GM19099 (cell line): Measurements from ENCODE around the gene MTARC2.
A peak's percentile ranks its signal among the peaks of the same experiment; 100 is the strongest.

Experiments used
- POLR2A ChIP-seq: IDR thresholded peaks from 3 replicates; pipeline ENCODE4 v1.6.1; 2011; ENCODE audit warnings: low read depth; ENCODE audit not compliant: insufficient read length; ENCODE audit errors: extremely low read depth

The MTARC2 gene

DNA sequence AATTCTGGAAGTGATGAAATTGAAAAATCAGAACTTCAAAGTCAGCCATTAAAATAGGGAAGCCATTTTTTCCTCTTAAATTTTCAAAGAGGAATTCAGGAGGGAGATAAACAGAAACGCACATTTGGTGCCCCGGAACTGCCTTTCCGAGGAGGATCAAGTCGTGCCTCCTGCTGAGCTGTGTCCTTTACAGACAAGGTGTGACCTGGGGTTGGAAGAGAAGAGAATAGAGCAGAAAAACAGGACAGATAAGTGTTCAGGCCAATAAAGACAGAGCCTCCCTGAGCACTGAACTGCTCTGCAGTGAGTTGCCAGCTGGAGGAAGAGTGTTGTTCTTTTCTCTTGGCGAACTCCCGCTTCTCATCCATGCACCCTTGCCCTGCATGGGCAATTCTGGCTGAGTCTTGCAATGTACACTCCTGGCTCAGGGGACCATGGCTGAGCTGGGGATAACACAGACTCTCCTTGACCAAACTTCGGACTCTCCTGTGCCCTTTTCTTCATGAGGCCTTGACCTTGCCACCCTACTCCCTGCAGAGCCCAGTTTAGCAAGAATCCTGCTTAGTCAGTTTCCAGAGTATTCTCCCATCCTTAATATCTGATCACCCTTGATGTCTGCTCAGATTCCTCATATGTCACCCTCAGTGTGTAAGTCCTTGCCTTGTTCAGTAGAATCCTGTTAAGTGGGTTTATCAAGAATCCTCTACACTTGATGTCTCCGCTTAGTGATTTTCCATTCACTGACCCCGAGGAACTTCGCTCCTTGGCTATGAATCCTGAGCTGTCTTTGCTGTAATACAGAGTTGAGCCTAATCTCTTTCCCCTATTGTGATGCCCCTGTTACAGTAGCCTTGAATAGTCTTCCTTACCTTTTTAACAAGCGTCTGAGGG lies 37.3 kb downstream of the MTARC2 start:
- TF ChIP-seq POLR2A: no peak

DNA sequence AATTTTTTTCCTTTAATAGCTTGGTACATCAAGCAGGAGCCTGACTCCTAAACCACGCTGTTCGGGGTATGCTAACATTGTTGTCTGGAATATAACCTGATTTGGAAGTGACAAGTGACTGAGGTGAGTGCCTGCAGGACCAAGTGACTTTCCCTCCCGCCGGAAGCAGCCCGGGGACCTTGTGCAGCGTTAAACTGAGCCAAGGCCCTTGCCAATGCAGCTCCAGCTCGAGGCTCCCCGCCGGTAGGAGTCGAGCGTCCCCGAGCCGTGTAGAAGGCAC lies 37.9 kb downstream of the MTARC2 start:
- no peak for TF ChIP-seq POLR2A

DNA sequence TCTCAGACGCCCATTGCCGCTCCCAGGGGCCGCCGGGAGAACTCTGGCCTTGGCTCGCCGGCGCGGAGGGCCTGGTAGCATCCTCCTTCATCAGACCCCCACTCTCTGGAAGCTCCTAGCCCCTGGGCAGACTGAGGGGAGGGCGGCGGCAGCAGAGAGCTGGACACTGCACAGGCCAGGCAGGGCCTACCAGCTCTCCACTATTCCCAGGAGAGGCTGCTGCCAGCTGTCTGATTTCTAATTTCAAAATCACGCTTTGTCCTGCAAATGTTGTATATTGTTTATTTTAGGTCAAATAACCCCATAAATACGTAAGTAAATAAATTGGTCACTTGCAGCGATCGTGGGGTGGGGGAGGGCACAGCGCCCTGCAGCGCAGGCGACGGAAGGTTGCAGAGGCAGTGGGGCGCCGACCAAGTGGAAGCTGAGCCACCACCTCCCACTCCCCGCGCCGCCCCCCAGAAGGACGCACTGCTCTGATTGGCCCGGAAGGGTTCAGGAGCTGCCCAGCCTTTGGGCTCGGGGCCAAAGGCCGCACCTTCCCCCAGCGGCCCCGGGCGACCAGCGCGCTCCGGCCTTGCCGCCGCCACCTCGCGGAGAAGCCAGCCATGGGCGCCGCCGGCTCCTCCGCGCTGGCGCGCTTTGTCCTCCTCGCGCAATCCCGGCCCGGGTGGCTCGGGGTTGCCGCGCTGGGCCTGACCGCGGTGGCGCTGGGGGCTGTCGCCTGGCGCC lies 38.4 kb downstream of the MTARC2 start, which contains the start of gene MTARC1:
MTARC1 (plus strand) TSS at position 577 of the 732 bp plus-strand sequence; CDS start at position 609, 32 bp downstream.
- peak; percentile 7 for TF ChIP-seq POLR2A

DNA sequence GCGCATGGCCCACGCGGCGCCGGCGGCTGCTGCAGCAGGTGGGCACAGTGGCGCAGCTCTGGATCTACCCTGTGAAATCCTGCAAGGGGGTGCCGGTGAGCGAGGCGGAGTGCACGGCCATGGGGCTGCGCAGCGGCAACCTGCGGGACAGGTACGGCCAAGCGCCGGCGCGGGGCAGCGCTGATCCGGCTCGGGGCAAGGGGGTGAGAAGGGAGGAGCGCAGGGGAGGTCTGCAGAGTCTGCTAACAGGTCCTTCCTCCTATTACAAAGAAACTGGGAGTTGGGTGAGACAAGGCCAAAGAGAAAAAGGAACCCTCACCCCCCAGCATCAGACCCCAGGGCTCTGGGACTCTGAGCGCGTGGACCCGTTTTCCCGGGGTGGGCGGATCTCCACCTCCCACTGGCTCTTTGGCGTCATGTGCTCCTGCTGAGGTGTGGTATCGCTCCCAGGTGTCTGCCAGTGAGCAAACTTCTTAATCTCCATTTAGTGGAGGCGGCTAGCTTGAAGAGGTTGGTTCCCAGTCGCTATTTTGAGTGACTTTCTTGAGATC lies 39.0 kb downstream of the MTARC2 start:
- no peak for TF ChIP-seq POLR2A

DNA sequence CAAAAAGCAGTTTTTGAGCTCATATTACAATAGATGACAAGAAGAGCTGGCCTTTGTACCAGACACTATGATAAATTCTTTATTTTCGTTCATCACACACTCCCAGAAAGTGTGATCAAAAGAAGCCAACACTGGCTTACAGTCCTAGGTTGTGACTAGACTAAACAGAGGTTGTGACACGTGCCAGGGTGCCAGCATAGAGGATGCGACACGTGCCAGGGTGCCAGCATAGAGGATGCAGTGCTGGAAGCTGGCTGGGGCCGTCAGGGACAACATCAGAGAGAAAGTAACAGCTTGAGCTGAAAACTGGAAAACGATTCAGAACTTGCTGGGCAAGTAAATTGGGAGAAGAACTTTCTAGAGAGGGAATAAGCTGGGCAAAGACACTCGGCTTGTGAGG lies 40.8 kb downstream of the MTARC2 start:
- no peak for TF ChIP-seq POLR2A

DNA sequence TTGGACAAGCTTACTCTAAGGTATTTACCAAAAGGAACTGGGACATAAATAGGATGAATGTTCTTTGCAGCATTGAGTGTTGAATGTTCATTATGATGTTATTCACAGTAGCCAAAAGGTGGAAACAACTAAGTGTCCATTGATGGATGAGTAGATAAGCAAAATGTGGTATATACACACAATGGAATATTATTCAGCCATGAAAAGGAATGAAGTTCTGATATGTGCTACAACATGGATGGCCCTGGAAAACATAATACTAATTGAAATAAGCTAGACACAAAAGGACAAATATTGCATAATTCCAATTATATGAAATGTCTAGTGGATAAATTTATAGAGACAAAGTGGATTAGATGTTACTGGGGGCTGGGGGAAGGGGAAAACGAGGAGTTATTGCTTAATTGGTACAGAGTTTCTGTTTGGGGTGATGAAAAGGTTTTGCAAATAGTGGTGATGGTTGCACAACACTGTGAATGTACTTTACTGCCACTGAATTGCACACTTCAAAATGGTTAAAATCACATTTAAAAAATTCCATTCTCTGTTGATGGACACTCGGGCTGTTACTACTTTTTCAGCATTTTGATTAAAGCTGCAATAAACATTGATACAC lies 41.5 kb downstream of the MTARC2 start:
- no peak for TF ChIP-seq POLR2A

DNA sequence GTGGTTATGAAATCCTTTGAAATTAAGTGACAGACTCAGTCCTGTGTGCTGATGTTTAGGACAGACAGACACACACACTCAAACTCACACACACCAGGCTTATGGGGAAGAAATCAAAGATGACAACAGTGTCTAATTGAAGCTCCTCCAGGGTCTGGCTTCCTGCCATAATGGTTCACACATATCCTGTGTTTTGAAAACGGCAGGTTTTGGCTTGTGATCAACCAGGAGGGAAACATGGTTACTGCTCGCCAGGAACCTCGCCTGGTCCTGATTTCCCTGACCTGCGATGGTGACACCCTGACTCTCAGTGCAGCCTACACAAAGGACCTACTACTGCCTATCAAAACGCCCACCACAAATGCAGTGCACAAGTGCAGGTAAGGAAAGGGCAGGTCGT lies 43.2 kb downstream of the MTARC2 start:
- TF ChIP-seq POLR2A: no peak

DNA sequence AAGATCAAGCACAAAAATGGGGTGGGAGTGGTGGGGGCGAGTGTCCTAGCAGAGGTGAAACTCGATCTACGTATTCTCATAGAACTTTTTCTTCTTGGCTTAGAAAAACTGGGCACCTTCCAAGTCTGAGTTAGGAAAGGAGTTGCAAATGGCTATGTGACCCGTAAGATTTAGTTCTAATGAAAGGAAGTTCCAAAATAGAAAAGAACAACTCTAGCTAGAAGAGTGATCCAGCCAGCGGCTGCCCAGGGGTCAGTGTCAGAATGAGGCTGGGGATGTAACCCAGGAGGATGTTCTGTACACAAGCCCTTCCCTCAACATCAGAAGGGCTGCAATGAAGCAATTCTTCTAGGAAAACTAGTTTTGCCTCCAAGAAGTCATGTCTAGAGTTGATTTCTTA lies 43.8 kb downstream of the MTARC2 start:
- no peak for TF ChIP-seq POLR2A

DNA sequence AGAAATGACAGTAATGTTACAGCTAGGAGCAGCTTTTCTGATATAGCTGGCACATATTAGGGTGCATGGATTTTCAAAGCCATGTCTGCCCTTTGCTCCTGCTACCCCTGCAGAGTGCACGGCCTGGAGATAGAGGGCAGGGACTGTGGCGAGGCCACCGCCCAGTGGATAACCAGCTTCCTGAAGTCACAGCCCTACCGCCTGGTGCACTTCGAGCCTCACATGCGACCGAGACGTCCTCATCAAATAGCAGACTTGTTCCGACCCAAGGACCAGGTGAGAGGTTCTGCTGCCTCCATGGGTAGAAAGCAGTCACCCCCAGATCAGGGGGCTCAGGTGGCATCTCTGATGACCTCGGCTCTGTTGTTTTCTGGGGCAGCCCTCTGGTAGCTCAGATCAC lies 48.4 kb downstream of the MTARC2 start:
- no peak for TF ChIP-seq POLR2A

DNA sequence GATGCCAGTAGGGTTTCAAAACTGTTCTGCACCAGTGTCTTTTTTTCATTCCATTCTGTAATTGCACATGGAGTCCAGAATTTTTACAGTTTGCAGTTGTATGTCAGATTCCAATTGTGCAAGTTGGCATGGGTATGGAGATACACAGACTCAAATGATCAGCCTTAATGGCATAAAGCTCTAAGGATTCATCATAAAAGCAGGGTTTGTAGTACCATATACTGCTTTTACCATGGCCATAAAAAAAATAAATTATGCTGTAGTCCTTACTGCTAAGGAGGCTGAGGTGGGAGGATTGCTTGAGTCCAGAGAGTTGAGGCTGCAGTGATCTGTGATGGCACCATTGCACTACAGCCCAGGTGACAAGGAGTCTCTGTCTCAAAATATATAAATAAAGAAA lies 48.9 kb downstream of the MTARC2 start:
- no peak for TF ChIP-seq POLR2A

DNA sequence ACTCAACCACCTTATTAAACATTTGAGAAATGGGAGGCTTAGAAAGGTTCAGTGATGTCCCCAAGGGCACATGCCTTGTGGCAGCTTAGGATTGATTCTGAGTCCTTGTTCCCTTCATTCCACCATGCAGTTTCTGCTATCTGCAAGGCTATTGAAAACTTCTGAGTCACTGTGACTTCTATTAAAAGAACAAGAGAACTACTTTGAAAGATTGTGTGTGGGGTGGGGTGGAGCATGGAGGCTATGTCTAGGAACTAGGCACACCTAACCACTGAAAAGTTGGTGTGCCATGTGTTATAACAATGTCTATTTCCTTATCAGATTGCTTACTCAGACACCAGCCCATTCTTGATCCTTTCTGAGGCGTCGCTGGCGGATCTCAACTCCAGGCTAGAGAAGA lies 49.4 kb downstream of the MTARC2 start:
- TF ChIP-seq POLR2A: no peak

DNA sequence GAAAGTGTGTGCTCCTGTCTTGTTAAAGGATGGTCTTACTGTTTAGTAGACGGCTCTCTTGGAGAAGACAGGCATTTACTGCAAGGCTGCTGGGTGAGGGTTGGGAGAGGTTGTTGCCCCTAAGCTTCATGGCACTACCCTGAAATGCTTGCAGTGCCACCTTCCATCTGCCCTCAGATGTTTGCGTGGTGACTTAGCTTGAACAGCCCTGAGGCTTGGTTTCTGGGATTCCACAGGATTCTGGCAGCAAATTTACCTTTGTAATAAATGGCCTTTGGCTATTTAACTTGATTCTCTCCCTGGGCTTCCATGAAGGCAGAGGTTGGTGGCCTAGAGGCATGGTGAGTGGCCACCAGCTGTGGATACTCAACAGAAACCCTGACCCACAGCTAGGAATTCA lies 50.2 kb downstream of the MTARC2 start:
- TF ChIP-seq POLR2A: no peak

DNA sequence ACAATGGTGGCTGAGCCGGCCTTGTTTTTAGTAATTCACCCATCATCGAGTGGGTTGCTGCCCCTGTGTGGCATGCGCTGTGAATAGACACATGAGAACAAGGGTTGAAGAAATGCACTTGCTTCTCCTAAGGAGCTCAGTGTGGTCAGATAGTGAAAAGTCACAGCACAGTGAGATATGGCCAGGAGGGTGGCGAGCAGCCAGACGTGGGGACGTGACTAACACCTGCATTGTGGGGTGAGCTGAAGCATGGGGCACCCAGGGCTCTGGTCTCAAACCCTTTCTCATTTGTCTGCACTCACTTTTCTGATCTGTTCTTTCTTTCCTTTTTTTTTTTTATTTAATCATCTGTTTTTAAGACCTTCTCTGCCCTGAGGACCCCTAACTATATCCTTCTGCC lies 52.1 kb downstream of the MTARC2 start:
- TF ChIP-seq POLR2A: no peak

DNA sequence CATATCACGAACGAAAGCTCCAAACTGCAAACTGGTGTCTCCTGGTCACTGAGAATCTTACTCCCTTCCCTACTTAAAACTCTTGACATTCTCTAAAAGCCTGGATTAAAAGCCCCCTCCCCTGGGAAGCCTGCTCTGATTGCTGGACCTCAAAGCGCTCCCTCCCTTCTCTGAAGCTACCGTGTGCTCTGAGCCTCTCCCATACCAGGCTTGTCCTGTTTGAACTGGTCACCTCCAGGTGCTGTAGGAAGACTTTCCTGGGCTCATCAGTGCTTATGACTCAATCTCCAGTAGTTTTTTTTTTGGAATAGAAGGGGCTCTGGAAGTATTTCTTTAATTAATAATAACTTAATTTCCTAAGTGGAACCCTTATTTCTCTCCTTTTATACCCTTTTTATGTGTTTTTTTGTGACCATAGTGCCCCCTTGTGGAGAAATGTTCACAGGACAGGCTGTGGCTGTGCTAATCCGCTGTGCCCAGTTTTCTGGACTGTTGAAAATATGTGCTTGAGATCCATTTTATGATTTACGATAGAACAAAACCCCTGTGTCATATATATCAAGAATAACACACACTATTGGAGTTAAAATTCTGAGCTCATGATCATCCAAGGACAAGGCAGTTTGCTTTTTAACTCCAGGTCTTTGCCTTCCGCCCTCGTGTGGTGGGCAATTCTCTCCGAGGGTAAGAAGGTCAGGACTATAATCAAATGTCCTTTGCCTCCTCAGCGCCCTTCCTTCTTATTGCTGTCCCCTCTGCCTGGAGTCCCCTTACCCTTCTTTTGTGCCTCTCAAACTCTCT lies 55.5 kb downstream of the MTARC2 start:
- no peak for TF ChIP-seq POLR2A

DNA sequence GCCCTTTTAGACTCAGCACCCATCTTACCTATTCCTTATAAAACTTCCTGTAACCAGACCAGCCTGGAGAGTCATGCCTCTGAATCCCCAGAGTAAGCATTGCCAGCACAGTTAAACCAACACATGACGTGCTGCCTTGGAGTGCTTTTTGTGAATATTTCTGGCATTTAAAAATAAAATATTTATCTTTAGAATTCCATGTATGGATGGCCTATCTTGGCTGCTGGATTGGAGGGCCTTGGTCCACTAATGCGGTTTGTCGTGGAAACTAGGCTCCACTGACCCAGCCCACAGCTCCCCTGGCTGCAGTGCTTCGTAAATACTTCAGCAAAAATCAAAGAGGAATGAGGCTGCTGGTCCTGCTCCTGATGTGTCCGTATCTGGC lies 56.1 kb downstream of the MTARC2 start:
- TF ChIP-seq POLR2A: no peak
